GM12872 (cell line): ENCODE results near the gene FAM3A.

Experiments used
- TF ChIP-seq, protein P1 (sequence below): IDR thresholded peaks from 3 replicates; pipeline ENCODE4 v1.5.1; 2011; ENCODE audit warnings: low read depth, mild to moderate bottlenecking, low read length, moderate library complexity; ENCODE audit not compliant: insufficient read depth

The FAM3A gene

GRCh38 chrX:154494715-154495114 is 21.3 kb downstream of the FAM3A start:
- TF ChIP-seq, protein P1, sequence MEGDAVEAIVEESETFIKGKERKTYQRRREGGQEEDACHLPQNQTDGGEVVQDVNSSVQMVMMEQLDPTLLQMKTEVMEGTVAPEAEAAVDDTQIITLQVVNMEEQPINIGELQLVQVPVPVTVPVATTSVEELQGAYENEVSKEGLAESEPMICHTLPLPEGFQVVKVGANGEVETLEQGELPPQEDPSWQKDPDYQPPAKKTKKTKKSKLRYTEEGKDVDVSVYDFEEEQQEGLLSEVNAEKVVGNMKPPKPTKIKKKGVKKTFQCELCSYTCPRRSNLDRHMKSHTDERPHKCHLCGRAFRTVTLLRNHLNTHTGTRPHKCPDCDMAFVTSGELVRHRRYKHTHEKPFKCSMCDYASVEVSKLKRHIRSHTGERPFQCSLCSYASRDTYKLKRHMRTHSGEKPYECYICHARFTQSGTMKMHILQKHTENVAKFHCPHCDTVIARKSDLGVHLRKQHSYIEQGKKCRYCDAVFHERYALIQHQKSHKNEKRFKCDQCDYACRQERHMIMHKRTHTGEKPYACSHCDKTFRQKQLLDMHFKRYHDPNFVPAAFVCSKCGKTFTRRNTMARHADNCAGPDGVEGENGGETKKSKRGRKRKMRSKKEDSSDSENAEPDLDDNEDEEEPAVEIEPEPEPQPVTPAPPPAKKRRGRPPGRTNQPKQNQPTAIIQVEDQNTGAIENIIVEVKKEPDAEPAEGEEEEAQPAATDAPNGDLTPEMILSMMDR = no peak

DNA sequence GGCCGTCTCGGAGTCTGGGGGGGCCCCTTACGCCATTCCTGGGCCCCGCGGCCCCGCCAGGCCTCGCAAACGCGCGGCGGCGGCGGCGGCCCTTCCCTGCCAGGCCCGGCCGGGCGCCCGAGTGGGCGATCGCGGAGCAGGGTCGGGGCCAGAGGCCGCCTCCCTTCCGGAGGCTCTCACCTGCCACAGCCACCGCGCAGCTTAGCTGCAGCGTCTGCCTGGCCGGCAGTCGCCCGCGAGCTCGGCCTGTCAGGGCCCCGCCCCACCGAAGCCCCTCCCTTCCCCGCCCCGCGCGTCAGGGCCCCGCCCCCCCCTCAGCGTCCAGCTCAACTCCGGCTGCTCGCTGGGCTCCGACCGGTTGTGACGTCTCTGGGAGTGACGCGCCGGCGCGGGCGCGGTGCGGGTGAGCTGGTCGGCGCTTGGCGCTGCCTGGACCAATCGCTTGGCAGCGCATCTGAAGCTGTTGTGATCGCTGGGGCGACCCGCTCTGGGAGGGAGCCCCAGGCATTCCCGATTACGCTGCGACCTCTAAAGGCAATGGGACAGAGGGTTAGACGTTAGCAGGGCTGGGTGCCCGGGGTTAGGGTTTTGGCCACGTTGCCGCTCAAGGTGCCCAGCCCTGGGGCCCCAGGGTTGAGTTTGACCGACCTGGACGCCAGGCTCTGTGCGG is 25.5 kb downstream of the FAM3A start, which contains the start of gene SLC10A3:
Gene SLC10A3 (minus strand): TSS at position 216 of the 670 bp plus-strand sequence. CDS start 1,689 bp downstream, outside the sequence.
- TF ChIP-seq, protein P1 = no peak

- TF ChIP-seq, protein P1 = no peak
Measured at GRCh38 chrX:154490021-154490413, 26.0 kb downstream of the FAM3A start.

DNA sequence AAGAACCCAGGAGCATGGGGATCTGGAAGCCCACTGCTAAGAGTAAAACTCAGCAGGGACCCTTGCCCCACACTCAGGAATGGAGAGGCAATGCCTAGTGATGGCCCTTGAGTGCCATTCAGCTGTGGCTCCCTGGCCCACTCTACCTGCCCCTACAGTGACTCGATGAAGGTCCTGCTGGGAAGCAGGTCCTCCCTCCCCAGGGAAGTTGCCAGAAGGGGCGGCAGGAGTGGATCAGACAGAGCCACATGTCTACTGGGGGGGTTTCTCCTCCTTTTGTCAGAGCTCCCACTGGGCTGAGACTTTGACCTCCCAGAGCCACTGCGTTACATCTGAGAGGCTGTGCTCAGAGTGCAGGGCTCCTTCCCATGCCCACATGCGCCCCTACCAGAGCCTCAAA is 26.9 kb downstream of the FAM3A start:
- TF ChIP-seq, protein P1 = no peak

DNA sequence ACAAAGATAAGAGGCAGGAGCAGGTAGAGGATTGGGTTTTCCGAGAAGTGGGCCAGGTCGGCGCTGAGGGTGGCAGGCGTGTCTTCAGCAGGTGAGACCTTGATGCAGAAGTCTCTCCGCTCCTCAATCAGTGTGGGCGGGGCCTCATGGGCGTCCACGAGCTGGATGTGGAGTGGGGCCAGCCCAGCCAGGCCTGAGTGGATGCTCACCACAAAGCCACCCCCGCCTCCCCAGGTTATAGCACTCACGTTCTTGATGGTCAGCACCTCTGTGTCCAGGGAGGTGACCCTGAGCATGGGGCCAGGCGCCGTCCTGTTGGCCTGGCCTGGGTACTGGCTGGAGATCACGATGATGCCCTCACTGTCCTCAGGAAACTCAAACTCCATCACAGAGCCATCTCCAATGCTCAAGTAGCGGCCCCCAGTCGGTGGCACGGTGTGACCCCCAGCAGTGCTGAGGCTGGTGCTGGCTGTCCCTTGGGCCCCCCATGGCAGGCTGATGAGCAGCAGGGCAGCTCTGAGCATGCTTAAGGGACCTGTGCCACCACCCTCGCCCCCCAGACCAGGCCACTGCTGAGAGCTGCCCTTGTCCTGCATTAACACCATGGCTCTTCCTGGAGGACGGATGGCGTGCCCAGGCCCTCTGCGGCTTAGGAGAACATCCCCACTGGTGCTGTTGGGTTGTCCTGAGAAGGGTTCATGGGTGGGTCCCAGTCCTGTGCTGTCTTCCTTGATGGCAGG is 27.5 kb downstream of the FAM3A start:
- TF ChIP-seq, protein P1 = no peak

DNA sequence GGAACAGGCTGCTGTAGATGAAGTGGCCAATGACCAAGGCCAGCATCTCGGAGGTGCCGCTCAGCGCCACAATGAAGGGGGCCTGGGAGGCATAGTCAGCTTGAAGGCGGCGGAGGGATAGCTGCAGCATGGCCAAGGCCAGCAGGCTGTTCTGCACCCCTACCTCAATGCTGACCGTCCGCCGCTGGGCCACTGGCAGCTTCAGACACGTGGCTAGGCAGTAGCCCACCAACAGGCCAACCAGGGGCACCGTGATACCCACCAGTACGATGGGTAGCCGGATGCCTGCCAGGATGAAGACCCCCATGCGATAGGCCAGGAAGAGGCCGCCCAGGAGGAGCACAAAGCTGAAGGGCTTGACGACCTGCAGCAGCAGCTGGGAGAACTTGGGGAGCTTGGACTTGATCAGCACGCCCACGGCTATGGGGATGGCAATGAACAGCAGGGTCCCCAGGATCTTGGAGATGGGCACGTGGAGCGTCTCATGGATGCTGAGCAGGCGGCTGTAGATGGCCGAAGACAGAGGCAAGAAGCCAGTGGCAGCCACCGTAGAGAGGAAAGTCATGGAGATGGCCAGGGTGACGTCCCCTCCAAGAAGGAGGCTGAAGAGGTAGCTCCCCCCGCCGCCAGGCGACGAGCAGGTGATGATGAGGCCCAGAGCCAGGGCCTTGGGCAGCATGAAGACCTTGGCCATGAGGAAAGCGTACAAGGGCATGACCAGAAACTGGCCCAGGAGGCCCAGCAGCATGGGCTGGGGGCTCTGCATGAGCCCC is 28.3 kb downstream of the FAM3A start:
- TF ChIP-seq, protein P1 = no peak
